ENCODE data around the gene PRKAG2.
"Not testable (repeated sequence)": the region's sequence is repeated elsewhere in the genome, so short reads cannot be mapped to it uniquely, and the experiment has no call there.

The PRKAG2 gene

GRCh38 chr7:151876899-151877777 is at the start of gene PRKAG2:
Gene PRKAG2 (minus strand): TSS chr7:151877115. CDS start chr7:151876620, 495 bp downstream.
- peak; percentile 74 for DNase-seq
- in situ Hi-C loops (cut with HindIII; ENCODE audit: low pct_ligation_motif_present, low pct_unique_long_range_greater_than_20kb, low sequenced_read_pairs): no loop called here

- DNase-seq: no peak
- in situ Hi-C loops (cut with HindIII; ENCODE audit: low pct_ligation_motif_present, low pct_unique_long_range_greater_than_20kb, low sequenced_read_pairs): no loop called here
Measured at GRCh38 chr7:151926336-151926712, 49.4 kb upstream of the PRKAG2 start.

- in situ Hi-C loops (cut with HindIII; ENCODE audit: low pct_ligation_motif_present, low pct_unique_long_range_greater_than_20kb, low sequenced_read_pairs): no loop called here
- DNase-seq: no peak
Measured at GRCh38 chr7:151925446-151926335, 48.8 kb upstream of the PRKAG2 start.

GRCh38 chr7:151924508-151924907 is 47.6 kb upstream of the PRKAG2 start:
- DNase-seq: no peak
- in situ Hi-C loops (cut with HindIII; ENCODE audit: low pct_ligation_motif_present, low pct_unique_long_range_greater_than_20kb, low sequenced_read_pairs): no loop called here

GRCh38 chr7:151924001-151924400 is 47.1 kb upstream of the PRKAG2 start:
- in situ Hi-C loops (cut with HindIII; ENCODE audit: low pct_ligation_motif_present, low pct_unique_long_range_greater_than_20kb, low sequenced_read_pairs): no loop called here
- no peak for DNase-seq

GRCh38 chr7:151923097-151923876 is 46.4 kb upstream of the PRKAG2 start:
- no peak for DNase-seq

GRCh38 chr7:151921451-151921850 is 44.5 kb upstream of the PRKAG2 start:
- in situ Hi-C loops (cut with HindIII; ENCODE audit: low pct_ligation_motif_present, low pct_unique_long_range_greater_than_20kb, low sequenced_read_pairs): no loop called here
- no peak for DNase-seq

More at GRCh38 chr7:151923097-151923876, 46.4 kb upstream of the PRKAG2 start:
- in situ Hi-C loops (cut with HindIII; ENCODE audit: low pct_ligation_motif_present, low pct_unique_long_range_greater_than_20kb, low sequenced_read_pairs): no loop called here

GRCh38 chr7:151920488-151920887 is 43.6 kb upstream of the PRKAG2 start:
- in situ Hi-C loops (cut with HindIII; ENCODE audit: low pct_ligation_motif_present, low pct_unique_long_range_greater_than_20kb, low sequenced_read_pairs): no loop called here
- no peak for DNase-seq

- DNase-seq: no peak
- in situ Hi-C loops (cut with HindIII; ENCODE audit: low pct_ligation_motif_present, low pct_unique_long_range_greater_than_20kb, low sequenced_read_pairs): no loop called here
Measured at GRCh38 chr7:151919595-151919994, 42.7 kb upstream of the PRKAG2 start.

GRCh38 chr7:151918510-151918843 is 41.6 kb upstream of the PRKAG2 start:
- no peak for DNase-seq
- in situ Hi-C loops (cut with HindIII; ENCODE audit: low pct_ligation_motif_present, low pct_unique_long_range_greater_than_20kb, low sequenced_read_pairs): no loop called here

GRCh38 chr7:151917791-151918509 is 41.0 kb upstream of the PRKAG2 start:
- DNase-seq: no peak
- in situ Hi-C loops (cut with HindIII; ENCODE audit: low pct_ligation_motif_present, low pct_unique_long_range_greater_than_20kb, low sequenced_read_pairs): no loop called here

GRCh38 chr7:151914051-151914450 is 37.1 kb upstream of the PRKAG2 start:
- no peak for DNase-seq
- in situ Hi-C loops (cut with HindIII; ENCODE audit: low pct_ligation_motif_present, low pct_unique_long_range_greater_than_20kb, low sequenced_read_pairs): no loop called here

GRCh38 chr7:151910655-151911054 is 33.7 kb upstream of the PRKAG2 start:
- in situ Hi-C loops (cut with HindIII; ENCODE audit: low pct_ligation_motif_present, low pct_unique_long_range_greater_than_20kb, low sequenced_read_pairs); DNase-seq: not testable (repeated sequence)

- in situ Hi-C loops (cut with HindIII; ENCODE audit: low pct_ligation_motif_present, low pct_unique_long_range_greater_than_20kb, low sequenced_read_pairs); DNase-seq: not testable (repeated sequence)
Measured at GRCh38 chr7:151907115-151907514, 30.2 kb upstream of the PRKAG2 start.

- no peak for DNase-seq
- in situ Hi-C loops (cut with HindIII; ENCODE audit: low pct_ligation_motif_present, low pct_unique_long_range_greater_than_20kb, low sequenced_read_pairs): no loop called here
Measured at GRCh38 chr7:151905766-151906165, 28.9 kb upstream of the PRKAG2 start.

- no peak for DNase-seq
- in situ Hi-C loops (cut with HindIII; ENCODE audit: low pct_ligation_motif_present, low pct_unique_long_range_greater_than_20kb, low sequenced_read_pairs): no loop called here
Measured at GRCh38 chr7:151905353-151905752, 28.4 kb upstream of the PRKAG2 start.

- in situ Hi-C loops (cut with HindIII; ENCODE audit: low pct_ligation_motif_present, low pct_unique_long_range_greater_than_20kb, low sequenced_read_pairs): no loop called here
- DNase-seq: no peak
Measured at GRCh38 chr7:151904270-151904669, 27.4 kb upstream of the PRKAG2 start.
